IMR-90 (cell line): ENCODE results near the gene RNF41. TPM values are rescaled to one million over a fixed set of nuclear protein-coding genes. Genes with fewer than 3 reads are reported as not detected.

Experiments used
- ATAC-seq: fragments of 200-7000 bp; cut with Tn5 transposase; 2 replicates; pipeline ENCODE4 v1.9.1; 2020; ENCODE audit warnings: low read depth, mild to moderate bottlenecking, moderate library complexity
- BruUV-seq: library from RNA; stranded (reverse); fragments of 400-500 nt; replicated peaks from 2 replicates; lab custom pipeline; 2021; lab: Mats Ljungman, UMichigan
- CTCF ChIA-PET: fragments of 300-600 bp; formaldehyde crosslinking; extraction: SDS; loops from one replicate; lab custom pipeline; 2021; ENCODE audit warnings: antibody characterized with exemption; lab: Yijun Ruan, JAX
- POLR2A ChIA-PET: fragments of 300-600 bp; sonication (Branson Sonifier 250); formaldehyde crosslinking; loops from one replicate; lab custom pipeline; 2022; ENCODE audit warnings: antibody characterized with exemption; ENCODE audit not compliant: unreplicated experiment; lab: Charles Lee
- DNase-seq: peaks from one replicate; pipeline ENCODE4 v3.0.0; 2013
- H2AFZ ChIP-seq: replicated peaks from 2 replicates; pipeline ENCODE3; 2013; ENCODE audit warnings: low read length, mild to moderate bottlenecking; ENCODE audit not compliant: poor library complexity
- H2AK5ac ChIP-seq: 2 replicates; pipeline ENCODE4 v1.6.1; 2013; ENCODE audit warnings: low read depth, low read length, inconsistent platforms
- H2AK9ac ChIP-seq: replicated peaks from 2 replicates; pipeline ENCODE3; 2013; ENCODE audit warnings: mild to moderate bottlenecking, low read depth, low read length, moderate library complexity; ENCODE audit not compliant: poor library complexity
- H2BK120ac ChIP-seq: 2 replicates; pipeline ENCODE4 v1.6.1; 2013; ENCODE audit warnings: low read depth, low read length, inconsistent platforms
- H2BK15ac ChIP-seq: 3 replicates; pipeline ENCODE4 v1.6.1; 2013; ENCODE audit warnings: low read depth, low read length, inconsistent platforms
- H2BK20ac ChIP-seq: 2 replicates; pipeline ENCODE4 v1.6.1; 2013; ENCODE audit warnings: low read depth, mild to moderate bottlenecking, inconsistent platforms, low read length, moderate library complexity
- H2BK5ac ChIP-seq: 2 replicates; pipeline ENCODE4 v1.6.1; 2013; ENCODE audit warnings: mild to moderate bottlenecking, low read depth, low read length, inconsistent platforms; ENCODE audit not compliant: poor library complexity, severe bottlenecking
- H3K14ac ChIP-seq: replicated peaks from 2 replicates; pipeline ENCODE4 v1.6.1; 2013; ENCODE audit warnings: low read depth, low read length, inconsistent platforms
- H3K18ac ChIP-seq: 2 replicates; pipeline ENCODE4 v1.6.1; 2013; ENCODE audit warnings: low read depth, low read length, control low read depth
- H3K23ac ChIP-seq: 2 replicates; pipeline ENCODE4 v1.6.1; 2013; ENCODE audit warnings: low read depth, low read length, inconsistent platforms
- H3K27ac ChIP-seq: 2 replicates; pipeline ENCODE4 v1.5.1; 2013; ENCODE audit warnings: mild to moderate bottlenecking, control low read depth, low read length; ENCODE audit not compliant: insufficient read depth
- H3K27me3 ChIP-seq: 2 replicates; pipeline ENCODE4 v1.6.1; 2013; ENCODE audit warnings: low read length; ENCODE audit not compliant: control insufficient read depth, insufficient read depth
- H3K36me3 ChIP-seq: 2 replicates; pipeline ENCODE4 v1.6.1; 2013; ENCODE audit warnings: low read length, mixed read lengths; ENCODE audit not compliant: control insufficient read depth, insufficient read depth
- H3K4ac ChIP-seq: 2 replicates; pipeline ENCODE4 v1.6.1; 2013; ENCODE audit warnings: low read depth, low read length, inconsistent platforms
- H3K4me1 ChIP-seq: 2 replicates; pipeline ENCODE4 v1.6.1; 2013; ENCODE audit warnings: low read length, mixed read lengths; ENCODE audit not compliant: control insufficient read depth, insufficient read depth
- H3K4me2 ChIP-seq: 2 replicates; pipeline ENCODE4 v1.6.1; 2013; ENCODE audit warnings: low read depth, mild to moderate bottlenecking, control low read depth, low read length, moderate library complexity
- H3K4me3 ChIP-seq: 2 replicates; pipeline ENCODE4 v1.5.1; 2013; ENCODE audit warnings: low read depth, mild to moderate bottlenecking, control low read depth, low read length, moderate library complexity; ENCODE audit not compliant: insufficient read depth
- H3K56ac ChIP-seq: 2 replicates; pipeline ENCODE4 v1.6.1; 2013; ENCODE audit warnings: low read length, inconsistent platforms; ENCODE audit not compliant: insufficient read depth; ENCODE audit errors: extremely low read depth
- H3K79me1 ChIP-seq, 2 experiments: 2 replicates each; pipeline ENCODE4 v1.6.1; 2013; ENCODE audit warnings: low read length in 2 of 2, inconsistent platforms in 1 of 2, low read depth in 1 of 2
- H3K9ac ChIP-seq: 2 replicates; pipeline ENCODE4 v1.6.1; 2013; ENCODE audit warnings: low read depth, low read length, control low read depth
- H3K9me1 ChIP-seq: 2 replicates; pipeline ENCODE4 v1.6.1; 2013; ENCODE audit warnings: low read length, inconsistent platforms; ENCODE audit not compliant: insufficient read depth
- H3K9me3 ChIP-seq: 2 replicates; pipeline ENCODE4 v1.6.1; 2013; ENCODE audit warnings: low read length; ENCODE audit not compliant: control insufficient read depth, insufficient read depth
- H4K20me1 ChIP-seq: 2 replicates; pipeline ENCODE4 v1.6.1; 2013; ENCODE audit warnings: low read length, inconsistent platforms; ENCODE audit not compliant: insufficient read depth
- H4K5ac ChIP-seq: 2 replicates; pipeline ENCODE4 v1.6.1; 2013; ENCODE audit warnings: mild to moderate bottlenecking, low read depth, low read length, control low read depth
- H4K8ac ChIP-seq, 2 experiments: 2 replicates each; pipeline ENCODE4 v1.6.1; 2013; ENCODE audit warnings: low read depth in 2 of 2, low read length in 2 of 2, control low read depth in 1 of 2, inconsistent platforms in 1 of 2
- H4K91ac ChIP-seq: 2 replicates; pipeline ENCODE4 v1.6.1; 2013; ENCODE audit warnings: low read depth, low read length, inconsistent platforms; ENCODE audit not compliant: insufficient read depth
- CEBPB ChIP-seq: IDR thresholded peaks from 2 replicates; pipeline ENCODE4 v1.6.1; 2012; ENCODE audit warnings: low read depth, low read length, improper control_type of control experiment
- CHD1 ChIP-seq: IDR thresholded peaks from 2 replicates; pipeline ENCODE4 v1.6.1; 2012; ENCODE audit warnings: low read depth, low read length, improper control_type of control experiment
- ELK1 ChIP-seq: fragments of 150-350 bp; IDR thresholded peaks from 2 replicates; pipeline ENCODE4 v1.6.1; 2016; ENCODE audit warnings: low read depth, mild to moderate bottlenecking, low read length, moderate library complexity, borderline replicate concordance
- FOS ChIP-seq: fragments of 150-350 bp; IDR thresholded peaks from 2 replicates; pipeline ENCODE4 v1.6.1; 2016; ENCODE audit warnings: low read depth, low read length
- MAFK ChIP-seq: IDR thresholded peaks from 2 replicates; pipeline ENCODE4 v1.6.1; 2012; ENCODE audit warnings: low read depth, low read length, improper control_type of control experiment
- MAZ ChIP-seq: IDR thresholded peaks from 2 replicates; pipeline ENCODE4 v1.6.1; 2012; ENCODE audit warnings: low read depth, mild to moderate bottlenecking, low read length, improper control_type of control experiment, moderate library complexity, borderline replicate concordance
- NFE2L2 ChIP-seq: fragments of 150-350 bp; IDR thresholded peaks from 2 replicates; pipeline ENCODE4 v1.6.1; 2016; ENCODE audit warnings: low read depth, mild to moderate bottlenecking, low read length
- RCOR1 ChIP-seq: IDR thresholded peaks from 2 replicates; pipeline ENCODE4 v1.6.1; 2012; ENCODE audit warnings: mild to moderate bottlenecking, low read length, improper control_type of control experiment; ENCODE audit not compliant: insufficient replicate concordance
- RFX5 ChIP-seq: IDR thresholded peaks from 2 replicates; pipeline ENCODE4 v1.8.0; 2012; ENCODE audit warnings: low read depth, mild to moderate bottlenecking, low read length, moderate library complexity
- USF2 ChIP-seq: fragments of 150-350 bp; IDR thresholded peaks from 2 replicates; pipeline ENCODE4 v1.6.1; 2017; ENCODE audit warnings: mild to moderate bottlenecking, antibody characterized with exemption, low read length, low read depth
- WGBS, 2 experiments: methylation state at CpG; one replicate each; pipeline versions ENCODE4 v1.1.5 to v1.1.7; 2013; ENCODE audit warnings: missing lambda C conversion rate in 2 of 2; ENCODE audit not compliant: insufficient read length in 1 of 2; ENCODE audit errors: extremely low coverage in 2 of 2; 5-methylcytosine and 5-hydroxymethylcytosine counted together
- dilution Hi-C: fragments of 300-500 bp; cut with HindIII; formaldehyde crosslinking; loops from one replicate; pipeline ENCODE4 v1.14.3; 2018; ENCODE audit warnings: low sequenced_read_pairs; ENCODE audit not compliant: unreplicated experiment
- in situ Hi-C: fragments of 300-500 bp; cut with MboI; formaldehyde crosslinking; loops from 3 replicates; pipeline ENCODE4 v1.14.3; 2019; ENCODE audit warnings: low sequenced_read_pairs, inconsistent platforms, mixed read lengths
- intact Hi-C: fragments of 100-400 bp; cut with micrococcal nuclease; formaldehyde crosslinking; loops from 2 replicates; pipeline ENCODE4 v1.10.0; 2022
- polyA plus RNA-seq, 3 experiments: library from polyadenylated mRNA; depleted of rRNA; stranded (reverse); fragments of >200 nt; gene quantifications; 2 replicates each; pipeline ENCODE4 v1.2.3, GENCODE V29; 2012; ENCODE audit warnings: low replicate concordance in 1 of 3
- total RNA-seq: library from RNA; depleted of rRNA; stranded (reverse); fragments of >200 nt; gene quantifications from 2 replicates; pipeline ENCODE4 v1.2.3, GENCODE V29; 2012

The RNF41 gene
- total and polyA plus RNA-seq, 2 of the 4 experiments (the other 2 are of a cell fraction) = 112 to 272 TPM

- TF ChIP-seq FOS = no peak
- no peak for TF ChIP-seq USF2
Observed at GRCh38 chr12:56189099-56189917, 32.4 kb downstream of the RNF41 start, which contains the start of gene SMARCC2 (continued).

DNA sequence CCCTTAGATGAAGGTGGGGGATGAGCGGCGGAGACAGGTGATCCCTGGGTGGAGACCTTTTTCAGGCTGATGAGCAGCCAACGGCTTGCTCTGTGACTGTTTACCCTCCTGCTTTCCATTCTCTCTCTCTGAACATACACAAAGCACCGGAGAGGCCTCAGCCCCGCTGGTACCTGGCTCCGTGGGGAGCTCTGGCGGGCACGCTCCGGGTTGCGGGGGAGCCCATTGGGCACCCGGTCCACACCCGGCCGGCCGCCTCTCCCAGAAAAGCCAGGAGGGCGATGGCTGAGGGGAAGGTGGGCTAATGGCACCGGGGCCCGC lies 33.0 kb downstream of the RNF41 start:
- H4K91ac ChIP-seq = peak overlapping the region; percentile 69
- H3K27ac ChIP-seq = peak overlapping the region; percentile 75
- no peaks in the 10 kb centered on the region for H3K9me3 ChIP-seq
- H3K56ac ChIP-seq = peak overlapping the region; percentile 8; the same call in 1 of the 2 replicates
- peak overlapping the region; percentile 97 for H3K14ac ChIP-seq
- H3K9ac ChIP-seq = peak overlapping the region; percentile 95
- peaks cover 14% of the 10 kb centered on the region; the same call in 1 of the 2 replicates for H4K20me1 ChIP-seq
- WGBS, 2 experiments = no CpG with 5 or more reads among the region's 17 CpGs
- H3K79me1 ChIP-seq = peaks cover 23 to 46% of the 10 kb centered on the region in 2 experiments
- TF ChIP-seq ELK1 = no peak
- no peak for TF ChIP-seq MAFK
- TF ChIP-seq CEBPB = no peak
- no peak for TF ChIP-seq MAZ
- TF ChIP-seq RFX5 = no peak
- no peak for TF ChIP-seq NFE2L2
- TF ChIP-seq RCOR1 = no peak
- TF ChIP-seq CHD1 = no peak
- TF ChIP-seq USF2 = no peak
- in situ Hi-C loops (loop anchor here (5.0 kb wide), 1 partner anchor 61 kb away; the partner anchor contains the start of gene ESYT1), intact Hi-C loops (loop anchor here (1.0 to 2.0 kb wide), 2 partner anchors 62 to 69 kb away; no protein-coding TSS in a partner anchor), dilution Hi-C loops (no loop called here)
- H2AK5ac ChIP-seq = peak overlapping the region; percentile 64
- H4K8ac ChIP-seq = peak overlapping the region in 1 of 2 experiments; percentile 41; a peak in 2 of 4 replicates
- H2BK5ac ChIP-seq = peak overlapping the region; percentile 60
- peaks cover 5% of the 10 kb centered on the region; the same call in 1 of the 2 replicates for H3K9me1 ChIP-seq
- H3K4me2 ChIP-seq = peak overlapping the region; percentile 97
- DNase-seq = no peak
- ChIA-PET CTCF (interaction anchor here (0.7 to 2.6 kb wide), 13 partner anchors 10 to 275 kb away, joined by 3 to 27 read pairs (median 5); partner anchors contain the start of genes ANKRD52, ESYT1, RNF41 and ZC3H10), POLR2A (interaction anchor here (1.3 kb wide), 1 partner anchor 33 kb away, joined by 5 read pairs; the partner anchor contains the start of gene RNF41)
- no peak overlapping the region for H2BK20ac ChIP-seq
- H3K27me3 ChIP-seq = no peaks in the 10 kb centered on the region
- H2AK9ac ChIP-seq = peak overlapping the region; percentile 98
- H4K5ac ChIP-seq = no peak overlapping the region
- H3K4me3 ChIP-seq = peak overlapping the region; percentile 95
- H3K36me3 ChIP-seq = peaks cover 13% of the 10 kb centered on the region
- H3K4me1 ChIP-seq = peaks cover 7% of the 10 kb centered on the region
- peak overlapping the region; percentile 72 for H3K4ac ChIP-seq
- H3K18ac ChIP-seq = no peak overlapping the region
- no peak overlapping the region; the same call in 1 of the 2 replicates for H2BK120ac ChIP-seq
- H2AFZ ChIP-seq = peak overlapping the region; percentile 84
- peak overlapping the region; percentile 92; the same call in 1 of the 2 replicates for H3K23ac ChIP-seq
- BruUV-seq = no TSS peak
- H2BK15ac ChIP-seq = no peak overlapping the region
- ATAC-seq = peak; percentile 1
